SK-MEL-5 (cell line): ENCODE results near the gene ZNF773. TPM values are rescaled to one million over a fixed set of nuclear protein-coding genes. Genes with fewer than 3 reads are reported as not detected.

Experiments
- DNase-seq: peaks from one replicate; pipeline ENCODE4 v3.0.0-alpha.2; 2016; ENCODE audit warnings: low read depth, low spot score
- in situ Hi-C: cut with HindIII; loops from 2 replicates; pipeline ENCODE4 v1.10.0; 2016; ENCODE audit warnings: low sequenced_read_pairs, high pct_unique_total_duplicates, low pct_unique_long_range_greater_than_20kb
- small RNA-seq, 2 experiments: library from RNA; depleted of rRNA; stranded (forward); fragments of <200 nt; gene quantifications; one replicate each; pipeline ENCODE3, GENCODE V24; 2014
- total RNA-seq: library from RNA; depleted of rRNA; stranded (reverse); fragments of >200 nt; shearing (Covaris generic); gene quantifications from 2 replicates; pipeline ENCODE4 v1.2.3, GENCODE V29; 2014; rRNA removed

ZNF773 gene
- total RNA-seq, 1 experiment from 2014 or later = 6.6 TPM

- in situ Hi-C loops = no loop called here
- no peak for DNase-seq
These were observed 38.3 kb downstream of the ZNF773 start for GRCh38 chr19:57537953-57538547.

GRCh38 chr19:57546513-57546912 lies 46.8 kb downstream of the ZNF773 start:
- in situ Hi-C loops = no loop called here
- no peak for DNase-seq

GRCh38 chr19:57552432-57552831 lies 52.7 kb downstream of the ZNF773 start:
- no peak for DNase-seq
- in situ Hi-C loops = no loop called here

- no peak for DNase-seq
- in situ Hi-C loops = no loop called here
These were observed 57.9 kb downstream of the ZNF773 start for GRCh38 chr19:57557659-57558058.

Small RNA genes within 50 kb of the gene (small RNA-seq; reads per million reads assigned to genes)
- gene VN1R107P = 0 reads per million in 2 experiments

Other genes with a start within 250 kb of the ZNF773 start
- gene ZNF460, start 219.5 kb upstream of the ZNF773 start, total RNA-seq = 33.7 and 35.5 TPM in 2 replicates
- 7.4 TPM in 2 replicates for gene ZNF543, start 179.5 kb upstream of the ZNF773 start, total RNA-seq
- gene ZNF304, start 148.7 kb upstream of the ZNF773 start, total RNA-seq = 6.7 and 7.6 TPM in 2 replicates
- 12.4 and 14.8 TPM in 2 replicates for gene TRAPPC2B, start 136.4 kb upstream of the ZNF773 start, total RNA-seq
- 1.5 and 1.8 TPM in 2 replicates for gene ZNF547, start 136.4 kb upstream of the ZNF773 start, total RNA-seq
- gene ZNF548, start 110.1 kb upstream of the ZNF773 start, total RNA-seq = 12.7 and 13.7 TPM in 2 replicates
- 4.6 and 4.8 TPM in 2 replicates for gene ZNF17, start 88.8 kb upstream of the ZNF773 start, total RNA-seq
- gene ZNF749, start 64.6 kb upstream of the ZNF773 start, total RNA-seq = 9.8 and 9.9 TPM in 2 replicates
- 0.05 and 0.08 TPM in 2 replicates for gene VN1R1, start 42.8 kb upstream of the ZNF773 start, total RNA-seq
- gene ZNF772, start 22.4 kb upstream of the ZNF773 start, total RNA-seq = 6.6 and 6.8 TPM in 2 replicates
- gene ZNF419, start 12.2 kb upstream of the ZNF773 start, total RNA-seq = 6.5 and 8.6 TPM in 2 replicates
- gene ZNF549, start 27.4 kb downstream of the ZNF773 start, total RNA-seq = 6.6 and 7.6 TPM in 2 replicates
- 6.1 and 7.1 TPM in 2 replicates for gene ZNF550, start 59.9 kb downstream of the ZNF773 start, total RNA-seq
- gene ZNF416, start 79.0 kb downstream of the ZNF773 start, total RNA-seq = 4.5 and 4.6 TPM in 2 replicates
- 1.7 and 2.3 TPM in 2 replicates for gene ZIK1, start 84.2 kb downstream of the ZNF773 start, total RNA-seq
- 3.8 and 6.5 TPM in 2 replicates for gene ZNF530, start 99.9 kb downstream of the ZNF773 start, total RNA-seq
- 15.4 and 16.3 TPM in 2 replicates for gene ZNF134, start 114.3 kb downstream of the ZNF773 start, total RNA-seq
- gene ZNF211, start 133.2 kb downstream of the ZNF773 start, total RNA-seq = 10.4 TPM in 2 replicates
- not detected in 2 replicates for gene ZSCAN4, start 169.0 kb downstream of the ZNF773 start, total RNA-seq
- gene ZNF551, start 182.0 kb downstream of the ZNF773 start, total RNA-seq = 10.0 and 15.2 TPM in 2 replicates
- 0.03 TPM in 1 of 2 replicates, not detected in the other for gene ZNF154, start 209.3 kb downstream of the ZNF773 start, total RNA-seq
- gene ZNF671, start 227.7 kb downstream of the ZNF773 start, total RNA-seq = 5.0 and 5.5 TPM in 2 replicates
- gene ZNF776, start 246.9 kb downstream of the ZNF773 start, total RNA-seq = 5.5 and 6.6 TPM in 2 replicates